Left renal cortex interstitium (tissue), 4 donors: ENCODE measurements around the gene PPP4R3A. TPM values are rescaled to one million over a fixed set of nuclear protein-coding genes. Genes with fewer than 3 reads are reported as not detected.
"Not testable (repeated sequence)": the region's sequence is repeated elsewhere in the genome, so short reads cannot be mapped to it uniquely, and the experiment has no call there.

Experiments
- DNase-seq, 4 donors: peaks; one replicate each; pipeline ENCODE4 v3.0.0-alpha.2; 2013; ENCODE audit warnings: low read depth in 4 of 4, low spot score in 2 of 4, missing footprints in 1 of 4
- polyA plus RNA-seq, 4 donors: library from polyadenylated mRNA; unstranded; fragments of 120-200 nt; gene quantifications; one replicate each; pipeline ENCODE4 v1.2.1, GENCODE V29; 2013; ENCODE audit not compliant: insufficient read length in 4 of 4

PPP4R3A gene
- polyA plus RNA-seq, 4 donors, result 96.9 to 132 (median 116) TPM

GRCh38 chr14:91444335-91445020, 65.6 kb downstream of the PPP4R3A start:
- DNase-seq, result no peak

GRCh38 chr14:91439345-91439744, 70.8 kb downstream of the PPP4R3A start:
- DNase-seq, result no peak

GRCh38 chr14:91438845-91439244, 71.3 kb downstream of the PPP4R3A start:
- no peak for DNase-seq

GRCh38 chr14:91436266-91436665, 73.8 kb downstream of the PPP4R3A start:
- not testable (repeated sequence) for DNase-seq

GRCh38 chr14:91429385-91429784, 80.7 kb downstream of the PPP4R3A start:
- DNase-seq, result no peak

- DNase-seq, result not testable (repeated sequence)
These were observed 81.2 kb downstream of the PPP4R3A start for GRCh38 chr14:91428931-91429330.

GRCh38 chr14:91425531-91425944, 84.6 kb downstream of the PPP4R3A start:
- not testable (repeated sequence) for DNase-seq

GRCh38 chr14:91424813-91425530, 85.1 kb downstream of the PPP4R3A start:
- no peak for DNase-seq

GRCh38 chr14:91420686-91421085, 89.4 kb downstream of the PPP4R3A start:
- no peak for DNase-seq

- DNase-seq, result no peak
These were observed 90.7 kb downstream of the PPP4R3A start for GRCh38 chr14:91419451-91419850.

GRCh38 chr14:91419044-91419397, 91.1 kb downstream of the PPP4R3A start:
- DNase-seq, result no peak

GRCh38 chr14:91418387-91419043, 91.6 kb downstream of the PPP4R3A start:
- no peak for DNase-seq

- DNase-seq, result no peak
These were observed 92.1 kb downstream of the PPP4R3A start for GRCh38 chr14:91417983-91418386.

GRCh38 chr14:91417120-91417982, 92.8 kb downstream of the PPP4R3A start, which contains the start of gene CCDC88C:
TSS of gene CCDC88C (minus strand) at chr14:91417820. CDS start at chr14:91417690, 130 bp downstream.
- no peak for DNase-seq

- no peak for DNase-seq
These were observed 93.4 kb downstream of the PPP4R3A start for GRCh38 chr14:91416744-91417119.

GRCh38 chr14:91415794-91416743, 94.0 kb downstream of the PPP4R3A start:
- no peak for DNase-seq

GRCh38 chr14:91414475-91414833, 95.7 kb downstream of the PPP4R3A start:
- no peak for DNase-seq

GRCh38 chr14:91413547-91414474, 96.3 kb downstream of the PPP4R3A start:
- DNase-seq, result no peak

GRCh38 chr14:91412939-91413338, 97.2 kb downstream of the PPP4R3A start:
- no peak for DNase-seq
